ENCODE results near the gene RPS10.

The RPS10 gene

GRCh38 chr6:34392497-34393190 lies 33.2 kb downstream of the RPS10 start, which contains the start of gene NUDT3:
TSS of gene NUDT3 (minus strand) at chr6:34392669. CDS start at chr6:34392362, 307 bp downstream.
- no peaks in the 10 kb centered on the region for H3K36me3 ChIP-seq (ENCODE audit: insufficient read depth, low read length)
- peaks cover 46% of the 10 kb centered on the region for H3K79me2 ChIP-seq (ENCODE audit: insufficient read depth, low read length)
- no peak for TF ChIP-seq EZH2phosphoT487 (IDR thresholded peaks at IDR 0.05; ENCODE audit: borderline replicate concordance)
- TF ChIP-seq CTCF (conservative IDR thresholded peaks at IDR 0.05; ENCODE audit: low read length), result peak; percentile 70
- no peaks in the 10 kb centered on the region for H3F3A ChIP-seq (ENCODE audit: low read depth)
- H3K27me3 ChIP-seq (ENCODE audit: insufficient read depth, low read length, poor library complexity, severe bottlenecking), result no peaks in the 10 kb centered on the region
- H3K9me3 ChIP-seq (ENCODE audit: insufficient read depth, low read depth, low read length), result 0 out of 2 replicates have a peak, but pooled peaks cover 3% of the 10 kb centered on the region
- H3K9ac ChIP-seq (ENCODE audit: low read depth, low read length, poor library complexity, severe bottlenecking), result peak within 1 kb of the TSS; percentile 92
- H4K20me1 ChIP-seq (ENCODE audit: insufficient read depth, low read length, poor library complexity, severe bottlenecking), result peaks cover 17% of the 10 kb centered on the region
- H3K9me2 ChIP-seq (replicated peaks; ENCODE audit: low read depth, low read length), result no peaks in the 10 kb centered on the region
- peak within 1 kb of the TSS; percentile 87 for H3K4me3 ChIP-seq (ENCODE audit: low read length, poor library complexity, severe bottlenecking)
- H3K4me2 ChIP-seq (ENCODE audit: low read depth, low read length, poor library complexity, severe bottlenecking), result peak within 1 kb of the TSS; percentile 91
- peaks cover 30% of the 10 kb centered on the region for H3K4me1 ChIP-seq (ENCODE audit: insufficient read depth, low read length, poor library complexity, severe bottlenecking)
- peak within 1 kb of the TSS; percentile 99 for H2AFZ ChIP-seq (ENCODE audit: low read length)

GRCh38 chr6:34391786-34392496 lies 33.9 kb downstream of the RPS10 start:
- Histone ChIP-seq H3K4me2 (ENCODE audit: low read depth, low read length, poor library complexity, severe bottlenecking) (peak overlapping the region; percentile 88), H3K79me2 (ENCODE audit: insufficient read depth, low read length) (peaks cover 53% of the 10 kb centered on the region), H2AFZ (ENCODE audit: low read length) (peak overlapping the region; percentile 99), H3K9me2 (replicated peaks; ENCODE audit: low read depth, low read length) (no peaks in the 10 kb centered on the region), H4K20me1 (ENCODE audit: insufficient read depth, low read length, poor library complexity, severe bottlenecking) (peaks cover 23% of the 10 kb centered on the region), H3K4me3 (ENCODE audit: low read length, poor library complexity, severe bottlenecking) (peak overlapping the region; percentile 87), H3F3A (ENCODE audit: low read depth) (no peaks in the 10 kb centered on the region), H3K36me3 (ENCODE audit: insufficient read depth, low read length) (no peaks in the 10 kb centered on the region), H3K27me3 (ENCODE audit: insufficient read depth, low read length, poor library complexity, severe bottlenecking) (no peaks in the 10 kb centered on the region), H3K4me1 (ENCODE audit: insufficient read depth, low read length, poor library complexity, severe bottlenecking) (peaks cover 32% of the 10 kb centered on the region), H3K9me3 (ENCODE audit: insufficient read depth, low read depth, low read length) (0 out of 2 replicates have a peak, but pooled peaks cover 3% of the 10 kb centered on the region), H3K9ac (ENCODE audit: low read depth, low read length, poor library complexity, severe bottlenecking) (peak overlapping the region; percentile 92)
- no peak for TF ChIP-seq CTCF (conservative IDR thresholded peaks at IDR 0.05; ENCODE audit: low read length)
- no peak for TF ChIP-seq EZH2phosphoT487 (IDR thresholded peaks at IDR 0.05; ENCODE audit: borderline replicate concordance)

GRCh38 chr6:34391473-34391785 lies 34.4 kb downstream of the RPS10 start:
- Histone ChIP-seq H3K36me3 (ENCODE audit: insufficient read depth, low read length) (no peaks in the 10 kb centered on the region), H3K4me3 (ENCODE audit: low read length, poor library complexity, severe bottlenecking) (peak overlapping the region; percentile 87), H3K9ac (ENCODE audit: low read depth, low read length, poor library complexity, severe bottlenecking) (peak overlapping the region; percentile 92), H3K4me2 (ENCODE audit: low read depth, low read length, poor library complexity, severe bottlenecking) (peak overlapping the region; percentile 88), H3K9me3 (ENCODE audit: insufficient read depth, low read depth, low read length) (0 out of 2 replicates have a peak, but pooled peaks cover under 1% of the 10 kb centered on the region), H3K27me3 (ENCODE audit: insufficient read depth, low read length, poor library complexity, severe bottlenecking) (no peaks in the 10 kb centered on the region), H3K4me1 (ENCODE audit: insufficient read depth, low read length, poor library complexity, severe bottlenecking) (peaks cover 38% of the 10 kb centered on the region), H4K20me1 (ENCODE audit: insufficient read depth, low read length, poor library complexity, severe bottlenecking) (peaks cover 29% of the 10 kb centered on the region), H3F3A (ENCODE audit: low read depth) (no peaks in the 10 kb centered on the region), H3K9me2 (replicated peaks; ENCODE audit: low read depth, low read length) (no peaks in the 10 kb centered on the region), H2AFZ (ENCODE audit: low read length) (peak overlapping the region; percentile 99), H3K79me2 (ENCODE audit: insufficient read depth, low read length) (peaks cover 58% of the 10 kb centered on the region)
- TF ChIP-seq EZH2phosphoT487 (IDR thresholded peaks at IDR 0.05; ENCODE audit: borderline replicate concordance) (no peak), CTCF (conservative IDR thresholded peaks at IDR 0.05; ENCODE audit: low read length) (no peak)

Measured in Loucy (cell line).